22Rv1 (cell line): ENCODE data around the gene CBFA2T2.

Source experiments
- H3K27ac ChIP-seq: fragments of 450-650 bp; 2 replicates; pipeline ENCODE4 v1.5.1; 2017
- ZFX ChIP-seq: fragments of 450-650 bp; IDR thresholded peaks from 2 replicates; pipeline ENCODE4 v1.6.1; 2017; ENCODE audit warnings: antibody characterized with exemption, borderline replicate concordance
- TF ChIP-seq, protein P1 (sequence below): fragments of 450-650 bp; IDR thresholded peaks from 2 replicates; pipeline ENCODE4 v1.5.1; 2017; ENCODE audit warnings: mild to moderate bottlenecking

Gene CBFA2T2

DNA sequence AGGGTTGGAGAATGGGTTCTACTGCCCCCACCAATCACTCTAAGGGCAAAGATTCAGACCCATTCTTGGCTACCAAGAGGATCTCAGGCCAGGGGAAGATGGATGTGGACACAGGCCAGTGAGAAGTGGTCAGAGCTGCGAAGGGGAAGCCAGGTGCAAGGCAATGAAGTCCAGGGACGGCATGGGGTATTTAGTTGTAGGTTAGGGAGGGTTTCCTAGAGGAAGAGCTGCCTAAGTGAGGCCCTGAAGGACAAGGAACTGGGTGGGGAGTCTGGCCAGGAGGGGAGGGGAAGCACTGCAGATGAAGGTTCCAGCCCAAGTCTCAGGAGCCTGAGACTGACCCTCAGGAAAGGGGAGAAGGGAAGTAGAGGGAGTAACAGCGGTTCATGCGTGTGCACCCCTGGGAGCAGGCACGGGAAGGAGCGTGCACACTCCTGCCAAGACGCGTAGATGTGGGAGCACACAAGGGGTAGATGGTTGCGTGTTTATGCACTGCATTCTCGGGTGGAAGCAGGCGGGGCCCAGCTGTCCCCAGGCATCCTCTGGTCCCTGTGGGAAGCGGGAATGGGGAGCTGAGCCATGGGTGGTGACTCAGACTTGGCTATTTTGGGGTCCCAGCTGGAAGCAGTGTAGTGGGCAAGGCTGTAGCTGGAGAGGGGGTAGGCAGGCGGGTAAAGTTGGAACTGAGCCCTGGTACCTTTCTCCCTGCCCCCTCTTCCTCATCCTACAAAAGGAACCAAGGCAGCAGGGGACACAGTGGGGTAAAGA is 180.2 kb downstream of the CBFA2T2 start:
- peak overlapping the region; percentile 98 for H3K27ac ChIP-seq
- TF ChIP-seq, protein P1, sequence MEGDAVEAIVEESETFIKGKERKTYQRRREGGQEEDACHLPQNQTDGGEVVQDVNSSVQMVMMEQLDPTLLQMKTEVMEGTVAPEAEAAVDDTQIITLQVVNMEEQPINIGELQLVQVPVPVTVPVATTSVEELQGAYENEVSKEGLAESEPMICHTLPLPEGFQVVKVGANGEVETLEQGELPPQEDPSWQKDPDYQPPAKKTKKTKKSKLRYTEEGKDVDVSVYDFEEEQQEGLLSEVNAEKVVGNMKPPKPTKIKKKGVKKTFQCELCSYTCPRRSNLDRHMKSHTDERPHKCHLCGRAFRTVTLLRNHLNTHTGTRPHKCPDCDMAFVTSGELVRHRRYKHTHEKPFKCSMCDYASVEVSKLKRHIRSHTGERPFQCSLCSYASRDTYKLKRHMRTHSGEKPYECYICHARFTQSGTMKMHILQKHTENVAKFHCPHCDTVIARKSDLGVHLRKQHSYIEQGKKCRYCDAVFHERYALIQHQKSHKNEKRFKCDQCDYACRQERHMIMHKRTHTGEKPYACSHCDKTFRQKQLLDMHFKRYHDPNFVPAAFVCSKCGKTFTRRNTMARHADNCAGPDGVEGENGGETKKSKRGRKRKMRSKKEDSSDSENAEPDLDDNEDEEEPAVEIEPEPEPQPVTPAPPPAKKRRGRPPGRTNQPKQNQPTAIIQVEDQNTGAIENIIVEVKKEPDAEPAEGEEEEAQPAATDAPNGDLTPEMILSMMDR, result no peak
- TF ChIP-seq ZFX, result no peak

DNA sequence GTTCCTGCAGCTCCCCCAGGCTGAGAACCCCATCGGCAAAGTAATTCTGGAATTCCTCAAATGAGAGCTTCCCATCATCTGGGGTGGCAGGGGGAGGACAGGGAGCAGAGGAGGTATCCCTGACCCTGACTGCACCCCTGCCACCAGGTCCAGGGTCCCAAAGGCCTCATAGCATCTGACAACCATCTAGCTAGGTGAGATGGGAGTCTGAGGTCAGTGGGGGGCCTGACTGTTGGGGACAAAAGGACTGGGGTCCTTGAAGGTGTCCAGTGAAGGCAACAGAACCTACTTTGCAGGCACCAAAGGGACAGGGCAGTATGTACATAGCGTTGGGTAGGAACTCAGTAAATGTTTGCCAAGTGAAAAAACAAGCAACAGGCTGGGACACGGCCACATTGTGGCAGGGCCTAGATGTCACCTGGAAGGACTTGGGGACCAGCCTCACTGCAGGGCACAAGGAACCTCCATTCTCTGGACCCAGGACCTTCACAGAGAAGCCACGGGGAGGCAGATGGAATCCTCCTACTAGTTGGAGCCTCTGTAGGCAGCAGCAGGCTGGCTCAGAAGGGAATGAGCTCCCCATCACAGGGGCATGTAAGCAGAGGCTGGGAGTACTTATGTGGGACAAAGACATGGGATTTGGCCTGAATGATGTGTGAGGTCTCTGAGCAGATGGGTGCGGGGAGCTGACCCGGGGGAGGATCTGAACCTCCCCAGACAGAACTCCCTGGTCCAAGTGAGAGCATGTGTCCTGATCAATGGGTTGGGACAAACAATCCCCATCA is 181.0 kb downstream of the CBFA2T2 start:
- peak overlapping the region; percentile 98 for H3K27ac ChIP-seq
- TF ChIP-seq ZFX, result no peak
- TF ChIP-seq, protein P1, result no peak

DNA sequence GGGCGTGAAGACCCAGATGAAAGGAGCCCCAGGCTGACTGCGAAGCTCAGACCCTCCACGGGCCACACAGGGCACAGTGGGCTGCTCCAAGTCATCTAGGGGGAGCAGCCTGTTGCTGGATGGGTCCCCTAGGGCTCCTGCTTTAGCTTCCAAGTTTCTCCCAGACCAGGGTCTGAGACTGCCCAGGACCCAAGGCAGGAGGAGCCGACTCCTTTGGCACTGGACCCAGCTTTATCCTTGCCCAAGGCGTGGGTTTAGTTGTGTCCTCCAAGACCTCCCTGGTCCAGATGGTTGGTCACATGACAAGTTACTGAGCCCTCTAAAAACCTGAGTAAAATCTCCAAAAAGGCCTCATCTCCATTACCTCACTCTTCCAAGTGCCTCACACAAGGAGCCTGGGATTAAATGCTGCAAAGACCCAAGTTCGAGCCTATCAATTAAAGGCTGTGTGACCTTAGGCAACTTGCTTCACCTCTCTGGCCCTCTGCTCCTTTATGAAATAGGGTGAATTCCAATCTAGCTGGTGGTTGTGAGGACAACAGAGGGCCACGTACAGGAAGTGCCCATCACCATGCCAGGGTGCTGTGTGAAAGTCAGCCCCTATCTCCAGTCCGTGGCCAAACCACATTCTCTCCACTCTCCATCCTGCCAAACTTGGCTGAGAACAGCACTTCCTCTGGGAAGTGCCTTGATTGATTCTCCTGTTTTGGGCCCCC is 181.8 kb downstream of the CBFA2T2 start:
- peak overlapping the region; percentile 98 for H3K27ac ChIP-seq
- TF ChIP-seq, protein P1, result no peak
- TF ChIP-seq ZFX, result no peak

DNA sequence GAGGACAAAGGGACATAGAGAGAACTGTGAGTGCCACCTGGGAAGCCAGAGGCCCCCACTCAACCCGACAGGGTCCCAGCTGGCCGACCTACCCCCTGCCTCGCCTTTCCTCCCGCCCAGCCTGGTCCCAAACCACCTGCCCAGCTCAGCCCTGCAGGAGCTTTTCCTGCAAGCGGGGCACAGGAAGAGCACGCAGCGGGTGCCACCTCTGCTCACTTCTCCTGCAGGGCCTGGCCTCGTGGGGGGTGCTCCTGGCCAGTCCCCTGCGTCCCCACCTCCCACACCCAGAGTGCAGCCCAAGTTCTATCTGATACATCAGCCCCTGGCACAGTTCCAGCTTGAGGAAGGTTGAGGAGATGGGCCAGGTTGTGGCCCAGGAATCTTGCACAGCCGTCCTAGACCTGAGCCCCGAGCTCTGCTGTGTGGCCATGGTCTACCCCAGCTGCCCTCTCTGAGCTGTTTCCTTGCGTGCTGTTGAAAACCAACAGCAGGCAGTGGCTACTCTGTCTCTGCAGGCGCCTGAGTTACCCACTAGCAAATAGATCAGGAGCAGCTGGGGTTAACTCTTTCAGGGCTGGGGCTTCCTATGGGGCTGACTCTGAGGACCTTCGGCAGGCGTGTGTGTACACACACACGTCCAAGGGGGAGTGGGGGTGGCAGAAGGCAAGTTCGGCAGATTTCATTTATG is 182.7 kb downstream of the CBFA2T2 start:
- TF ChIP-seq, protein P1, result no peak
- TF ChIP-seq ZFX, result no peak
- peak overlapping the region; percentile 98 for H3K27ac ChIP-seq

DNA sequence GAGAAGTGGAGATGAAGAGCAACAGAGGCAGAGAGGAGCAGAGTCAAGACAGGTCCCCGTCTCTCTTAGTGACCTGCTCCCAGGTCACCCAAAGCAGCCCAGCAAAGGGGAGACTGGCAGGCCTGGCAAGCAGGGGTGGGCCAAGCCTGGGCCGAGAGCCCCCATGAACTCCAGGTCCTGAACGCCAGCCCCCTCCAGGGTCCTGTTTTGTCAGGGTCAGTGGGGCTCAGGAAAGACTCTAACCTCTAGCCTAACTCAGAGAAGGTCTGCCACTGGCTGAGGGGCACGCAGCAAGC is 183.2 kb downstream of the CBFA2T2 start:
- TF ChIP-seq, protein P1, result no peak
- no peak for TF ChIP-seq ZFX
- H3K27ac ChIP-seq, result peak overlapping the region; percentile 98

DNA sequence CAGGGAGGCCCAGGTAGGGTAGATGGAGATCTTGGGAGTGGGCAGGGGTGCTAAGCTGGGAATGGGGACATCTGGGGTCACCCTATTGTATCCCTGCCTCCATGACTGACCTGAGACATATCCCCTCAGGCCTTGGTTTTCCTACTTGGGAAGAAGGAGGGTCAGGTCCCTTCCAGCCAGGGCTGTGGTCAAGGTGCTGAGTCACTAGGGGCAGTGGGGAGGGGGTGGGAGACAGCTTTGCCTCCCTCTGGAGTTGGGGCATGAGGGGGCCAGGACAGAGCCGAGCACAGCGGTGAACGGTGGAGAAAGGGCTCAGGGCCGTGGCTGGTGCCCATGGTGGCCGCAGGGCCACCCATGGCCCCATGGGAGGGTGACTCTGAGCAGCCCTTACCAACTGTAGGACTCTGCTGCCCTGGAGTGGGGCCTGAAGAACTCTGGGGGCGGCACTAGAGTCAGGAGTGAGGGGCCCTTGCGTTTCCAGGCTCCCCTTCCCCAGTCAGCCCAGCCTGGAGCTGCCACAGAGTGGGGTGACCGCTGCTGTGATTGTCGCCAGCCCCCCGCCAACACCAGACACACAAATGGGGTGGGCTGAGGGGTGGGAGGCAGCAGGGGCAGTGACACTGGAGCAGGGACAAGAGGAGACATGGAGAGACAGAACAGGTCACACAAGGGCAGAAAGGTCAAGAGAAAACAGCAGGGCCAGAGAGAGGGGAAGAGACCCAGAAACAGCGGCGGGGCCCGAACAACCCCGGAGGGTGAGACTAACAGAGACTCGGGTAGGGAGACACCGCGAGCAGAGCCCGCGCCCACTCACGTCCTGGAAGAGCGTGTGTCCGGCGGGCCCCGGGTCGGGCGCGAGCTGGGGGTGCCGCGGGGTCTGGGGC is 183.8 kb downstream of the CBFA2T2 start:
- TF ChIP-seq ZFX, result no peak
- TF ChIP-seq, protein P1, result no peak
- peak overlapping the region; percentile 98 for H3K27ac ChIP-seq
